CD14-positive monocyte (primary cell): ENCODE data around the gene ZNF124. TPM values are rescaled to one million over a fixed set of nuclear protein-coding genes. Genes with fewer than 3 reads are reported as not detected.

Experiments
- DNase-seq, 3 donors: peaks; one replicate each; pipeline ENCODE4 v3.0.0-alpha.2; 2011 to 2022
- H2AFZ ChIP-seq: 2 replicates; pipeline ENCODE4 v1.6.0; 2012; ENCODE audit warnings: mild to moderate bottlenecking, low read depth, low read length, inconsistent platforms; ENCODE audit not compliant: insufficient read depth, poor library complexity, severe bottlenecking
- H3K27ac ChIP-seq, 2 donors: 1 replicate in 1 of 2; 2 replicates in 1 of 2; pipeline ENCODE4 v1.5.1; 2012 to 2013; ENCODE audit warnings: low read length in 2 of 2, control low read depth in 1 of 2, inconsistent platforms in 1 of 2, low read depth in 1 of 2, mild to moderate bottlenecking in 1 of 2
- H3K27me3 ChIP-seq, 2 donors: one replicate each; pipeline versions ENCODE4 v1.6.0 to v1.6.1; 2011 to 2013; ENCODE audit warnings: low read length in 2 of 2; ENCODE audit not compliant: control insufficient read depth in 2 of 2, insufficient read depth in 2 of 2
- H3K36me3 ChIP-seq, 2 donors: replicated peaks in 1 of 2; 1 replicate in 1 of 2; 2 replicates in 1 of 2; pipeline versions ENCODE4 v1.5.1 to v1.6.1; 2012 to 2013; ENCODE audit warnings: low read length in 2 of 2, control low read depth in 1 of 2, inconsistent platforms in 1 of 2, mild to moderate bottlenecking in 1 of 2; ENCODE audit not compliant: insufficient read depth in 2 of 2, control insufficient read depth in 1 of 2
- H3K4me1 ChIP-seq, 2 donors: 1 replicate in 1 of 2; 2 replicates in 1 of 2; pipeline versions ENCODE4 v1.5.1 to v1.6.1; 2012 to 2013; ENCODE audit warnings: low read length in 2 of 2, control low read depth in 1 of 2, inconsistent platforms in 1 of 2, mild to moderate bottlenecking in 1 of 2, moderate library complexity in 1 of 2; ENCODE audit not compliant: insufficient read depth in 2 of 2, control insufficient read depth in 1 of 2
- H3K4me2 ChIP-seq: replicated peaks from 2 replicates; pipeline ENCODE3; 2012; ENCODE audit warnings: low read length, moderate library complexity, mild to moderate bottlenecking; ENCODE audit not compliant: poor library complexity, severe bottlenecking; ENCODE audit errors: extremely low read depth
- H3K4me3 ChIP-seq, 3 experiments: fragments of 200-600 bp in 1 of 3; sonication (generic) in 1 of 3; replicated peaks in 1 of 3; 1 replicate in 2 of 3; 2 replicates in 1 of 3; pipeline ENCODE4 v1.5.1; 2011 to 2013; ENCODE audit warnings: low read length in 3 of 3, mild to moderate bottlenecking in 3 of 3, control low read depth in 2 of 3, low read depth in 2 of 3, inconsistent platforms in 1 of 3, moderate library complexity in 1 of 3
- H3K79me2 ChIP-seq: 2 replicates; pipeline ENCODE4 v1.6.0; 2012; ENCODE audit warnings: mild to moderate bottlenecking, control low read depth, inconsistent platforms, low read length, moderate library complexity; ENCODE audit not compliant: insufficient read depth
- H3K9ac ChIP-seq: 2 replicates; pipeline ENCODE4 v1.6.0; 2017; ENCODE audit warnings: low read length, mild to moderate bottlenecking; ENCODE audit not compliant: insufficient read depth, poor library complexity, severe bottlenecking
- H3K9me3 ChIP-seq, 2 donors: replicated peaks in 1 of 2; 1 replicate in 1 of 2; 2 replicates in 1 of 2; pipeline versions ENCODE4 v1.5.1 to v1.6.1; 2012 to 2013; ENCODE audit warnings: low read length in 2 of 2, control low read depth in 1 of 2; ENCODE audit not compliant: control insufficient read depth in 1 of 2, insufficient read depth in 1 of 2
- H4K20me1 ChIP-seq: 2 replicates; pipeline ENCODE4 v1.6.0; 2012; ENCODE audit warnings: mild to moderate bottlenecking, low read length, control low read depth, moderate library complexity; ENCODE audit not compliant: insufficient read depth
- H3K27ac Mint-ChIP-seq, 7 donors: one replicate each; pipeline ENCODE4 v1.8.0; 2020; ENCODE audit warnings: mild to moderate bottlenecking in 7 of 7, mixed read lengths in 7 of 7, moderate library complexity in 6 of 7, inconsistent platforms in 2 of 7
- H3K27me3 Mint-ChIP-seq, 3 donors: one replicate each; pipeline ENCODE4 v1.8.0; 2021 to 2022; ENCODE audit warnings: low read depth in 3 of 3, mild to moderate bottlenecking in 3 of 3, mixed read lengths in 3 of 3, moderate library complexity in 3 of 3, inconsistent platforms in 1 of 3
- H3K36me3 Mint-ChIP-seq, 2 donors: one replicate each; pipeline ENCODE4 v1.8.0; 2020; ENCODE audit warnings: mixed read lengths in 2 of 2, inconsistent platforms in 1 of 2, mild to moderate bottlenecking in 1 of 2
- H3K4me1 Mint-ChIP-seq: one replicate; pipeline ENCODE4 v1.8.0; 2020; ENCODE audit warnings: mild to moderate bottlenecking, mixed read lengths
- H3K4me3 Mint-ChIP-seq, 2 donors: one replicate each; pipeline ENCODE4 v1.8.0; 2020; ENCODE audit warnings: mild to moderate bottlenecking in 2 of 2, mixed read lengths in 2 of 2, moderate library complexity in 1 of 2
- H3K9me3 Mint-ChIP-seq, 7 donors: one replicate each; pipeline ENCODE4 v1.8.0; 2020 to 2022; ENCODE audit warnings: mixed read lengths in 7 of 7, mild to moderate bottlenecking in 6 of 7, moderate library complexity in 6 of 7, inconsistent platforms in 2 of 7
- CTCF ChIP-seq: fragments of 200-600 bp; IDR thresholded peaks from one replicate; pipeline ENCODE4 v1.8.0; 2022; ENCODE audit warnings: antibody characterized with exemption, mild to moderate bottlenecking
- WGBS: methylation state at CpG from one replicate; pipeline ENCODE4 v1.1.5; 2013; ENCODE audit warnings: missing lambda C conversion rate; ENCODE audit not compliant: insufficient coverage; 5-methylcytosine and 5-hydroxymethylcytosine counted together
- intact Hi-C, 2 donors: fragments of 100-400 bp; cut with micrococcal nuclease; formaldehyde crosslinking; loops; one replicate each; pipeline versions ENCODE4 v1.15.0 to v1.15.1; 2023
- polyA plus RNA-seq, 3 donors: library from polyadenylated mRNA; depleted of rRNA in 1 of 3; unstranded in 2 of 3; stranded (reverse) in 1 of 3; fragments of 300-500 nt in 2 of 3; fragments of >200 nt in 1 of 3; fragmentation: Illumina TruSeq in 2 of 3; gene quantifications; 1 replicate in 2 of 3; 2 replicates in 1 of 3; pipeline ENCODE4 v1.2.3, GENCODE V29; 2012 to 2021

ZNF124 gene
- polyA plus RNA-seq, 3 donors, result 2.6 to 5.5 (median 5.2) TPM

GRCh38 chr1:247211339-247211738, 39.5 kb upstream of the ZNF124 start:
- no peak overlapping the region for H3K9ac ChIP-seq

More at GRCh38 chr1:247211339-247211738, 39.5 kb upstream of the ZNF124 start:
- Mint-ChIP-seq H3K4me3 (no peak overlapping the region), H3K36me3 (peaks cover 18 to 29% of the 10 kb centered on the region in 2 donors), H3K4me1 (peaks cover 23% of the 10 kb centered on the region), H3K9me3 (peaks cover 10 to 25% (median 20%) of the 10 kb centered on the region in 7 donors), H3K27ac (peak overlapping the region in 2 of 7 donors; percentile 14 to 74), H3K27me3 (no peaks in the 10 kb centered on the region)
- Histone ChIP-seq H2AFZ (no peak overlapping the region), H3K36me3 (peaks cover 6 to 19% of the 10 kb centered on the region in 2 donors), H3K4me3 (no peak overlapping the region), H3K4me1 (peaks cover 17 to 22% of the 10 kb centered on the region in 2 donors), H3K27me3 (no peaks in the 10 kb centered on the region), H3K9me3 (peaks cover 14 to 15% of the 10 kb centered on the region in 2 donors), H3K27ac (no peak overlapping the region), H3K4me2 (no peak overlapping the region), H4K20me1 (peaks cover 23% of the 10 kb centered on the region), H3K79me2 (peaks cover 44% of the 10 kb centered on the region)
- WGBS, result 78% methylated on average over 3 of the region's 7 CpGs
- DNase-seq, result no peak
- TF ChIP-seq CTCF, result no peak
- intact Hi-C loops, result loop anchor here in 1 of 2 donors (10.0 kb wide), 1 partner anchor 107 kb away; the partner anchor contains the start of gene ZNF669
